OCI-LY1 (cell line): ENCODE results near the gene HIVEP2.

Experiments
- H2AFZ ChIP-seq: fragments of 200-600 bp; sonication (generic), shearing (Covaris generic); 2 replicates; pipeline ENCODE4 v1.6.0; 2014; ENCODE audit warnings: antibody characterized with exemption, mild to moderate bottlenecking, low read length
- H3F3A ChIP-seq: fragments of 200-600 bp; sonication (generic), shearing (Covaris generic); 2 replicates; pipeline ENCODE4 v1.6.0; 2014; ENCODE audit warnings: mild to moderate bottlenecking, antibody characterized with exemption, low read length, moderate library complexity; ENCODE audit not compliant: insufficient read depth
- H3K27ac ChIP-seq: fragments of 200-600 bp; sonication (generic); 2 replicates; pipeline ENCODE4 v1.5.1; 2014; ENCODE audit warnings: low read length, mixed run types, mild to moderate bottlenecking, low read depth; ENCODE audit not compliant: poor library complexity, severe bottlenecking
- H3K27me3 ChIP-seq: fragments of 200-600 bp; sonication (generic); 2 replicates; pipeline ENCODE4 v1.6.0; 2014; ENCODE audit warnings: antibody characterized with exemption, mild to moderate bottlenecking, low read length, moderate library complexity; ENCODE audit not compliant: insufficient read depth
- H3K36me3 ChIP-seq: fragments of 200-600 bp; sonication (generic); 2 replicates; pipeline ENCODE4 v1.6.1; 2014; ENCODE audit warnings: mild to moderate bottlenecking, antibody characterized with exemption, low read length, moderate library complexity, mixed read lengths; ENCODE audit not compliant: insufficient read depth
- H3K4me1 ChIP-seq: fragments of 200-600 bp; sonication (generic); 2 replicates; pipeline ENCODE4 v1.5.1; 2014; ENCODE audit warnings: mild to moderate bottlenecking, low read length, moderate library complexity; ENCODE audit not compliant: insufficient read depth, severe bottlenecking
- H3K4me2 ChIP-seq: fragments of 200-600 bp; sonication (generic), shearing (Covaris generic); 2 replicates; pipeline ENCODE4 v1.6.1; 2014; ENCODE audit warnings: low read length
- H3K4me3 ChIP-seq: fragments of 200-600 bp; sonication (generic); 2 replicates; pipeline ENCODE4 v1.5.1; 2014; ENCODE audit warnings: low read length, low read depth, mild to moderate bottlenecking, mixed read lengths; ENCODE audit not compliant: poor library complexity, severe bottlenecking
- H3K79me2 ChIP-seq: fragments of 200-600 bp; shearing (Covaris generic); 2 replicates; pipeline ENCODE4 v1.6.1; 2016; ENCODE audit warnings: mixed run types, low read length, mixed read lengths; ENCODE audit not compliant: insufficient read depth
- H3K9ac ChIP-seq: fragments of 200-600 bp; sonication (generic), shearing (Covaris generic); 2 replicates; pipeline ENCODE4 v1.6.1; 2014; ENCODE audit warnings: mild to moderate bottlenecking, low read length, mixed read lengths
- H3K9me2 ChIP-seq: fragments of 200-600 bp; sonication (generic), shearing (Covaris generic); 2 replicates; pipeline ENCODE4 v1.6.1; 2014; ENCODE audit warnings: low read depth, mild to moderate bottlenecking, low read length, mixed read lengths
- H3K9me3 ChIP-seq: fragments of 200-600 bp; shearing (Covaris generic); 2 replicates; pipeline ENCODE4 v1.6.1; 2014; ENCODE audit warnings: low read length, mixed read lengths
- H4K20me1 ChIP-seq: fragments of 200-600 bp; sonication (generic), shearing (Covaris generic); 2 replicates; pipeline ENCODE4 v1.6.0; 2016; ENCODE audit warnings: mild to moderate bottlenecking, low read length; ENCODE audit not compliant: insufficient read depth
- EZH2 ChIP-seq: fragments of 200-600 bp; sonication (generic), shearing (Covaris generic); IDR thresholded peaks from 2 replicates; pipeline ENCODE4 v1.8.0; 2017; ENCODE audit warnings: borderline replicate concordance, mixed run types, mild to moderate bottlenecking, antibody characterized with exemption, low read length, moderate library complexity, mixed read lengths
- TF ChIP-seq, protein P1 (sequence below): fragments of 200-600 bp; sonication (generic), shearing (Covaris generic); IDR thresholded peaks from 2 replicates; pipeline ENCODE4 v1.5.1; 2017; ENCODE audit warnings: mild to moderate bottlenecking, antibody characterized with exemption, low read length, moderate library complexity, mixed read lengths

Gene HIVEP2, protein sequence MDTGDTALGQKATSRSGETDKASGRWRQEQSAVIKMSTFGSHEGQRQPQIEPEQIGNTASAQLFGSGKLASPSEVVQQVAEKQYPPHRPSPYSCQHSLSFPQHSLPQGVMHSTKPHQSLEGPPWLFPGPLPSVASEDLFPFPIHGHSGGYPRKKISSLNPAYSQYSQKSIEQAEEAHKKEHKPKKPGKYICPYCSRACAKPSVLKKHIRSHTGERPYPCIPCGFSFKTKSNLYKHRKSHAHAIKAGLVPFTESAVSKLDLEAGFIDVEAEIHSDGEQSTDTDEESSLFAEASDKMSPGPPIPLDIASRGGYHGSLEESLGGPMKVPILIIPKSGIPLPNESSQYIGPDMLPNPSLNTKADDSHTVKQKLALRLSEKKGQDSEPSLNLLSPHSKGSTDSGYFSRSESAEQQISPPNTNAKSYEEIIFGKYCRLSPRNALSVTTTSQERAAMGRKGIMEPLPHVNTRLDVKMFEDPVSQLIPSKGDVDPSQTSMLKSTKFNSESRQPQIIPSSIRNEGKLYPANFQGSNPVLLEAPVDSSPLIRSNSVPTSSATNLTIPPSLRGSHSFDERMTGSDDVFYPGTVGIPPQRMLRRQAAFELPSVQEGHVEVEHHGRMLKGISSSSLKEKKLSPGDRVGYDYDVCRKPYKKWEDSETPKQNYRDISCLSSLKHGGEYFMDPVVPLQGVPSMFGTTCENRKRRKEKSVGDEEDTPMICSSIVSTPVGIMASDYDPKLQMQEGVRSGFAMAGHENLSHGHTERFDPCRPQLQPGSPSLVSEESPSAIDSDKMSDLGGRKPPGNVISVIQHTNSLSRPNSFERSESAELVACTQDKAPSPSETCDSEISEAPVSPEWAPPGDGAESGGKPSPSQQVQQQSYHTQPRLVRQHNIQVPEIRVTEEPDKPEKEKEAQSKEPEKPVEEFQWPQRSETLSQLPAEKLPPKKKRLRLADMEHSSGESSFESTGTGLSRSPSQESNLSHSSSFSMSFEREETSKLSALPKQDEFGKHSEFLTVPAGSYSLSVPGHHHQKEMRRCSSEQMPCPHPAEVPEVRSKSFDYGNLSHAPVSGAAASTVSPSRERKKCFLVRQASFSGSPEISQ (N-terminal part only)

DNA sequence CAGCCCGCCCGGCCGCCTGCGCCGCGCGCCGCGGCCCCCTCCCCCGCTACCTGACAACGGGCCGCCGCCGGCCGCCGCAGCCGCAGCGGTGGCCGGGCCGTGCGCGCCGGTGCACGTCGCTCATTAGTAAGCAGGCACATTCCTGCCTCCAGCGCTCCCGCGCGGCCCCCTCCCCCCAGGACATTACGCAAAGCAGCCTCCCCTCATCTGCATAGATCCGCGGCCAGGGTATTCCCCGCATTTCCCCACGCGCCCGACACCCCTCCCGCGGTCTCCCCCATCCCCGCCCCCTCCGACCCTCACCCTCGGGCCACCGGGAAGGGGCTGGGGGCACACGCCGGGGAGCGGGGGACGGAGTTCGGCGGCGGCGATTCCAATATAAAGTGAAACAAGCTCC lies at the start of gene HIVEP2:
HIVEP2 (minus strand) TSS at position 128 of the 397 bp plus-strand sequence. CDS start 170,438 bp downstream, outside the sequence.
- H3K9me3 ChIP-seq: no peaks in the 10 kb centered on the region
- H3K4me2 ChIP-seq: peak within 1 kb of the TSS; percentile 94
- H3K4me3 ChIP-seq: peak within 1 kb of the TSS; percentile 69
- H3K27me3 ChIP-seq: no peaks in the 10 kb centered on the region
- no peak for TF ChIP-seq EZH2
- TF ChIP-seq, protein P1, sequence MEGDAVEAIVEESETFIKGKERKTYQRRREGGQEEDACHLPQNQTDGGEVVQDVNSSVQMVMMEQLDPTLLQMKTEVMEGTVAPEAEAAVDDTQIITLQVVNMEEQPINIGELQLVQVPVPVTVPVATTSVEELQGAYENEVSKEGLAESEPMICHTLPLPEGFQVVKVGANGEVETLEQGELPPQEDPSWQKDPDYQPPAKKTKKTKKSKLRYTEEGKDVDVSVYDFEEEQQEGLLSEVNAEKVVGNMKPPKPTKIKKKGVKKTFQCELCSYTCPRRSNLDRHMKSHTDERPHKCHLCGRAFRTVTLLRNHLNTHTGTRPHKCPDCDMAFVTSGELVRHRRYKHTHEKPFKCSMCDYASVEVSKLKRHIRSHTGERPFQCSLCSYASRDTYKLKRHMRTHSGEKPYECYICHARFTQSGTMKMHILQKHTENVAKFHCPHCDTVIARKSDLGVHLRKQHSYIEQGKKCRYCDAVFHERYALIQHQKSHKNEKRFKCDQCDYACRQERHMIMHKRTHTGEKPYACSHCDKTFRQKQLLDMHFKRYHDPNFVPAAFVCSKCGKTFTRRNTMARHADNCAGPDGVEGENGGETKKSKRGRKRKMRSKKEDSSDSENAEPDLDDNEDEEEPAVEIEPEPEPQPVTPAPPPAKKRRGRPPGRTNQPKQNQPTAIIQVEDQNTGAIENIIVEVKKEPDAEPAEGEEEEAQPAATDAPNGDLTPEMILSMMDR: no peak
- H3K9me2 ChIP-seq: no peaks in the 10 kb centered on the region
- peaks cover 57% of the 10 kb centered on the region for H3K4me1 ChIP-seq
- H3K79me2 ChIP-seq: peaks cover 34% of the 10 kb centered on the region
- H3F3A ChIP-seq: no peaks in the 10 kb centered on the region
- H4K20me1 ChIP-seq: no peaks in the 10 kb centered on the region
- no peaks in the 10 kb centered on the region for H3K36me3 ChIP-seq
- peak within 1 kb of the TSS; percentile 98 for H3K27ac ChIP-seq
- H2AFZ ChIP-seq: no peak within 1 kb of the TSS
- peak within 1 kb of the TSS; percentile 95 for H3K9ac ChIP-seq

DNA sequence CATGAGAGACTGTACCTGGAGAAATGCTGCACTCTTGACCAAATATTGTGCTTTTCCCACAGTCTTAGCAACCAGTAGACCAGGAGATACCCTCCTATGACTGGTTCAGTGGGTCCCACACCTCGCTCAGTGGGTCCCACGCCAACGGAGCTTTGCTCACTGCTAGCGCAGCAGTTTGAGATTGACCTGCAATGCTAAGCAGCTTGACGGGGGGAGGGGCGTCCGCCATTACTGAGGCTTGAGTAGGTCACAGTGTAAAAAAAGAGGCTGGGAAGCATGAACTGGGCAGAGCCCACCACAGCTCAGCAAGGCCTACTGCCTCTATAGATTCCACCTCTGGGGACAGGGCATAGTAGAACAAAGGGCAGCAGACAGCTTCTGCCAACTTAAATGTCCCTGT lies 49.0 kb upstream of the HIVEP2 start:
- Histone ChIP-seq H3K9me2 (no peaks in the 10 kb centered on the region), H3K36me3 (no peaks in the 10 kb centered on the region), H3K27me3 (no peaks in the 10 kb centered on the region), H4K20me1 (no peaks in the 10 kb centered on the region), H3K4me1 (no peaks in the 10 kb centered on the region), H3F3A (no peaks in the 10 kb centered on the region), H3K79me2 (no peaks in the 10 kb centered on the region), H3K4me3 (no peak overlapping the region), H2AFZ (no peak overlapping the region), H3K27ac (no peak overlapping the region), H3K9ac (no peak overlapping the region), H3K4me2 (no peak overlapping the region), H3K9me3 (no peaks in the 10 kb centered on the region)
- TF ChIP-seq, protein P1: no peak
- no peak for TF ChIP-seq EZH2

DNA sequence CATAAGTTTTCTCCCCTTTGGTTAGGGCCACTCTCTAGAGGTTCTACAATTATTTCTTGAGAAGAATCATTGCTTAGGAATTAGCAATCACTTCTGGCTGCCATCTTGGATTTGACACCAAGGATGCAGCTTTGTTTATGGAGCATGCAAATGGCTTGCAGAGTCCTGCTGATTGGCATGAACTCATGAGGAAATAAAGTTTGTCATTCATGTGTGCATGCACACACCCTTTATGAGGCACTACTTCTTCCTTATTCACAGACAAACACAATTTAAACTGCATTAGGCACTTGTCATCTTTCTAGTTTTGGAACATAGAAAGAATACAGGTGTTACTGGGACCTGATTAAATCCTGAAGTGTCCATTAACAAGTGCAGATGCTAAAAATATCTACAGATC lies 42.5 kb upstream of the HIVEP2 start:
- no peak overlapping the region for H3K9ac ChIP-seq
- no peaks in the 10 kb centered on the region for H3K27me3 ChIP-seq
- H3K4me1 ChIP-seq: no peaks in the 10 kb centered on the region
- TF ChIP-seq EZH2: no peak
- TF ChIP-seq, protein P1: no peak
- no peak overlapping the region for H3K4me3 ChIP-seq
- no peak overlapping the region for H2AFZ ChIP-seq
- no peak overlapping the region for H3K27ac ChIP-seq
- no peaks in the 10 kb centered on the region for H3K9me3 ChIP-seq
- no peaks in the 10 kb centered on the region for H3K79me2 ChIP-seq
- no peaks in the 10 kb centered on the region for H3K36me3 ChIP-seq
- H3K9me2 ChIP-seq: no peaks in the 10 kb centered on the region
- H4K20me1 ChIP-seq: no peaks in the 10 kb centered on the region
- H3F3A ChIP-seq: no peaks in the 10 kb centered on the region
- H3K4me2 ChIP-seq: no peak overlapping the region
